GM23248 (cell line): ENCODE measurements around the gene CSNK1G1. TPM values are rescaled to one million over a fixed set of nuclear protein-coding genes. Genes with fewer than 3 reads are reported as not detected.

Source experiments
- DNase-seq: peaks from one replicate; pipeline ENCODE4 v3.0.0-alpha.2; 2015
- H2AFZ ChIP-seq: fragments of 200-600 bp; sonication (generic); 2 replicates; pipeline ENCODE4 v1.6.1; 2016; ENCODE audit warnings: antibody characterized with exemption
- H3F3A ChIP-seq: fragments of 200-600 bp; sonication (generic); 2 replicates; pipeline ENCODE4 v1.6.1; 2016; ENCODE audit warnings: mild to moderate bottlenecking, antibody characterized with exemption, mixed run types; ENCODE audit not compliant: insufficient read depth
- H3K27ac ChIP-seq: fragments of 200-600 bp; sonication (generic); 2 replicates; pipeline ENCODE4 v1.5.1; 2016; ENCODE audit warnings: mild to moderate bottlenecking
- H3K27me3 ChIP-seq: fragments of 200-600 bp; sonication (generic); replicated peaks from 2 replicates; pipeline ENCODE4 v1.6.1; 2016; ENCODE audit warnings: mild to moderate bottlenecking; ENCODE audit not compliant: insufficient read depth
- H3K36me3 ChIP-seq: fragments of 200-600 bp; sonication (generic); 2 replicates; pipeline ENCODE4 v1.6.1; 2016; ENCODE audit warnings: low read depth, mild to moderate bottlenecking
- H3K4me1 ChIP-seq: fragments of 200-600 bp; sonication (generic); 2 replicates; pipeline ENCODE4 v1.6.1; 2016; ENCODE audit warnings: mild to moderate bottlenecking; ENCODE audit not compliant: insufficient read depth
- H3K4me2 ChIP-seq: fragments of 200-600 bp; sonication (generic); one replicate; pipeline ENCODE4 v1.6.1; 2016; ENCODE audit warnings: mild to moderate bottlenecking; ENCODE audit not compliant: unreplicated experiment
- H3K4me3 ChIP-seq: fragments of 200-600 bp; sonication (generic); 2 replicates; pipeline ENCODE4 v1.5.1; 2016; ENCODE audit warnings: mild to moderate bottlenecking
- H3K79me2 ChIP-seq: fragments of 200-600 bp; sonication (generic); 2 replicates; pipeline ENCODE4 v1.6.1; 2016; ENCODE audit warnings: mild to moderate bottlenecking; ENCODE audit not compliant: insufficient read depth
- H3K9ac ChIP-seq: fragments of 200-600 bp; sonication (generic); 2 replicates; pipeline ENCODE4 v1.6.1; 2016; ENCODE audit warnings: mild to moderate bottlenecking
- H3K9me2 ChIP-seq: fragments of 200-600 bp; sonication (generic); 2 replicates; pipeline ENCODE4 v1.6.1; 2016; ENCODE audit warnings: mixed run types, mild to moderate bottlenecking, moderate library complexity; ENCODE audit not compliant: insufficient read depth
- H3K9me3 ChIP-seq: fragments of 200-600 bp; sonication (generic); one replicate; pipeline ENCODE4 v1.6.1; 2017; ENCODE audit warnings: low read depth
- H4K20me1 ChIP-seq: fragments of 200-600 bp; sonication (generic); 2 replicates; pipeline ENCODE4 v1.6.0; 2016; ENCODE audit not compliant: insufficient read depth
- EZH2 ChIP-seq: fragments of 200-600 bp; sonication (generic); IDR thresholded peaks from 2 replicates; pipeline ENCODE4 v1.6.1; 2018; ENCODE audit warnings: antibody characterized with exemption, mild to moderate bottlenecking; ENCODE audit not compliant: insufficient read depth, poor library complexity, severe bottlenecking
- EZH2phosphoT487 ChIP-seq: fragments of 200-600 bp; sonication (generic); IDR thresholded peaks from 2 replicates; pipeline ENCODE4 v1.6.1; 2018; ENCODE audit warnings: antibody characterized with exemption, moderate library complexity, mild to moderate bottlenecking, low read depth; ENCODE audit not compliant: insufficient read depth
- WGBS, 2 experiments: methylation state at CpG; one replicate each; pipeline ENCODE4 v1.1.6; 2015 to 2017; ENCODE audit warnings: low lambda C conversion rate in 2 of 2, low coverage in 1 of 2; ENCODE audit errors: missing lambda C conversion rate in 2 of 2; 5-methylcytosine and 5-hydroxymethylcytosine counted together
- in situ Hi-C: fragments of 300-500 bp; cut with MboI; formaldehyde crosslinking; loops from 2 replicates; pipeline ENCODE4 v1.15.0; 2020
- polyA plus RNA-seq: library from polyadenylated mRNA; unstranded; fragments of >200 nt; fragmentation: Nextera tagmentation; extraction: Ambion mirVana; gene quantifications from 2 replicates; pipeline ENCODE4 v1.2.1, GENCODE V29; 2016
- total RNA-seq: library from RNA; depleted of rRNA; stranded (reverse); fragments of >200 nt; shearing (Covaris generic); gene quantifications from 2 replicates; pipeline ENCODE4 v1.2.3, GENCODE V29; 2014

CSNK1G1 gene
- total and polyA plus RNA-seq, 2 experiments from 2014 or later, result 14.8 to 17.1 TPM

DNA sequence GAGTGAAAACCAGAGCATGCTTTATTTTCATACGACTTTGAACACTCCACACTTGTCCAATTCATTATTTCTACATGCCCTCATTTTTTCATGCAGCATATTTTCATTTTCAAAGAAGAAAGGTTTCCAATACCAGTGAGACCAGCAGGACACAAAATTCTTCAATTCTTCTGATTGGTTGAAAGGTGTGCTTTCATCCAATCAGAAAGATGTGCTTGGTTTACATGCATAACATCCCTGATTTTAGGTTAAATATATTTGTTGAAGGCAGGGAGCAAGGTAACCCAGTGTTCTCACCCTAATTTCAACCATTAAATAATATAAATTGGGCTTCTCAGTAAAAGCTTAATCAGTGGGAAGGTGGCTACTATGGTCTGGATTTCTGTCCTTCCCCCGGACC lies 145.6 kb downstream of the CSNK1G1 start:
- Histone ChIP-seq H3K4me2 (no peak overlapping the region), H3K27ac (no peak overlapping the region), H3K4me1 (no peaks in the 10 kb centered on the region), H3K4me3 (no peak overlapping the region), H2AFZ (no peak overlapping the region), H3K27me3 (no peaks in the 10 kb centered on the region), H3F3A (0 out of 2 replicates have a peak, but pooled peaks cover 15% of the 10 kb centered on the region), H4K20me1 (no peaks in the 10 kb centered on the region), H3K36me3 (peaks cover 23% of the 10 kb centered on the region), H3K9me2 (no peaks in the 10 kb centered on the region), H3K9me3 (no peaks in the 10 kb centered on the region), H3K79me2 (peaks cover 20% of the 10 kb centered on the region; the same call in 1 of the 2 replicates), H3K9ac (no peak overlapping the region)
- in situ Hi-C loops, result loop anchor here (10.0 kb wide), 1 partner anchor 144 kb away; the partner anchor contains the start of gene CSNK1G1
- TF ChIP-seq EZH2phosphoT487, result no peak
- TF ChIP-seq EZH2, result no peak
- no peak for DNase-seq
- WGBS, 2 experiments, result 72 to 76% methylated on average over 2 of the region's 2 CpGs

DNA sequence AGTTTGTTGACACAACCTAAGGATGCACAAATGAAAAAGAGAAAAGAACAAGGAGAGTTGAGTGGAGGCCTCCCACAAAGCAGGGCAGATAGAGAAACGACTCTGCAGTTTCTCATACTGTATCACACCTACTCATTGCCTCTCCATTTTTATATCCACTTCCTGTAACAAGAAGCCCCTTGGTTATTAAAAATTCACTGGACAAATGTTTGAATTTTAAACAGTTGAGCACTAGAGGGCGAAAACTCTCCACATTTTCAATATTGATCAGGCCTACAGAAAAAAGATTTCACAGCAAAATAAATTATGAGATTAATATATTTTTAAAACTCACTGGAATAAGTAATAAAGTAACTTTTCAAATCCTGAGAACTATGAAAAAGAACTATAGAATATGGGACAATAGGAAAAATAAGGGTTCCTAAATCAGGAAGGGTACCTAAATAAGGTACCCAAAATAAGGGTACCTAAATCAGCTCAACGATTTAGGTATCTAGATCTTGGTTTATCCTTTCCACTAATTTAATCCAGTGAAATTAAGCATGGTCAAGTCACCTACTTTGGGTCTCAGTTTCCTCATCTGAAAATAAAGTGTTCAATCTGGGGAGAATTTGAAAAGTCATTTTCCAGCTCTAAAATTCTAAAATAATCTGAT lies 146.2 kb downstream of the CSNK1G1 start:
- Histone ChIP-seq H3K9me2 (no peaks in the 10 kb centered on the region), H3K4me3 (no peak overlapping the region), H3K9ac (no peak overlapping the region), H3F3A (0 out of 2 replicates have a peak, but pooled peaks cover 15% of the 10 kb centered on the region), H3K79me2 (peaks cover 17% of the 10 kb centered on the region; the same call in 1 of the 2 replicates), H3K27ac (no peak overlapping the region), H3K4me2 (no peak overlapping the region), H3K4me1 (no peaks in the 10 kb centered on the region), H3K9me3 (no peaks in the 10 kb centered on the region), H2AFZ (no peak overlapping the region), H3K36me3 (peaks cover 26% of the 10 kb centered on the region), H3K27me3 (no peaks in the 10 kb centered on the region), H4K20me1 (no peaks in the 10 kb centered on the region)
- 32 to 48% methylated on average over 3 of the region's 3 CpGs for WGBS, 2 experiments
- in situ Hi-C loops, result loop anchor here (10.0 kb wide), 1 partner anchor 145 kb away; the partner anchor contains the start of gene CSNK1G1
- TF ChIP-seq EZH2phosphoT487, result no peak
- no peak for TF ChIP-seq EZH2
- peak; percentile 64 for DNase-seq

DNA sequence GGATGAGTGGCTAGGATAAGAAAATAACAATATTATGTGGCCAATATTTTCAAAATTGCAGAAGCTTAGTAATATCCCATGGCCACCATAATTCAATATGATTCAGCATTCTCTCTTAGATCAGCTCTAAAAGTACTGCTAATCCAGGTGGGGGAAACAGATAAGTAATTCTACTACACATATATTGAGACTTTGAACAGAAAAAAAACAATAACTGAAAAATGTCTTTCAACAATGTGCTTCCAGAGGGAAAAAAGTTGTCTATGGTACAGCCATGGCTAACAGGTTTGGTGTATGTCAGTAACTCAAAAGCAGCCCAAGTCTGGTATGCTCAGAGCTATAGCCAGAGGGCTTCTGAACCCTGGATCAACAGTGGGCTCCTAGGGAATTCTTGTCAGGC lies 150.8 kb downstream of the CSNK1G1 start:
- Histone ChIP-seq H3F3A (0 out of 2 replicates have a peak, but pooled peaks cover 7% of the 10 kb centered on the region), H3K9ac (no peak overlapping the region), H3K4me2 (no peak overlapping the region), H3K4me1 (no peaks in the 10 kb centered on the region), H2AFZ (no peak overlapping the region), H3K9me2 (no peaks in the 10 kb centered on the region), H3K27me3 (no peaks in the 10 kb centered on the region), H3K9me3 (no peaks in the 10 kb centered on the region), H3K27ac (no peak overlapping the region), H4K20me1 (no peaks in the 10 kb centered on the region), H3K79me2 (0 out of 2 replicates have a peak, but pooled peaks cover 10% of the 10 kb centered on the region), H3K36me3 (peaks cover 33% of the 10 kb centered on the region), H3K4me3 (no peak overlapping the region)
- DNase-seq, result no peak
- TF ChIP-seq EZH2, result no peak
- no peak for TF ChIP-seq EZH2phosphoT487
- in situ Hi-C loops, result no loop called here

DNA sequence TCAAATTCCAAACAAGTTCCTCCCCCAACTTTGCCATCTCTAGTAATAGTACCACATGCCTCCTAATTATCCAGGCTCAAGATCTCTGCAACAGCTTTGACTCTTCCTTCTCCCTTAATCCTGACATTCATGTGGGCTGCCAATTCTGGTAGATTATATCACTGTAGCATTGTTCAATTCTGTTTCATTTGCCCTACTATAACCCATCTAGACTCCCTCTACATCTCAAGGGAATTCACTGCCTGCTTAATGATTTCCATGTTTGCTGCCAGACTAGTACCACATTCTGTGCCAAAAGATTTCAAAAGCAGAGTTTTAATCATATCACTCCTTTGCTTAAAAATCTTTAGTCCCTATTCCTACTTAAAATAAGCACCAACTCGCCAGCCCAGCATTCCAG lies 158.5 kb downstream of the CSNK1G1 start:
- DNase-seq, result peak; percentile 79
- no peak for TF ChIP-seq EZH2phosphoT487
- TF ChIP-seq EZH2, result no peak
- Histone ChIP-seq H3K9me3 (no peaks in the 10 kb centered on the region), H3F3A (peaks cover 12% of the 10 kb centered on the region), H3K4me2 (peak overlapping the region; percentile 6), H3K9me2 (no peaks in the 10 kb centered on the region), H2AFZ (no peak overlapping the region), H4K20me1 (no peaks in the 10 kb centered on the region), H3K36me3 (peaks cover 16% of the 10 kb centered on the region; the same call in 1 of the 2 replicates), H3K4me1 (peaks cover 8% of the 10 kb centered on the region), H3K27me3 (no peaks in the 10 kb centered on the region), H3K79me2 (no peaks in the 10 kb centered on the region), H3K9ac (no peak overlapping the region), H3K4me3 (no peak overlapping the region), H3K27ac (peak overlapping the region; percentile 14; the same call in 1 of the 2 replicates)
- in situ Hi-C loops, result no loop called here
- 52 to 54% methylated on average over 1 of the region's 1 CpG for WGBS, 2 experiments
